Bronchial epithelial cell (primary cell): Measurements from ENCODE around the gene GPA33. TPM values are rescaled to one million over a fixed set of nuclear protein-coding genes. Genes with fewer than 3 reads are reported as not detected.

Source experiments
- DNase-seq: peaks from one replicate; pipeline ENCODE4 v3.0.0-alpha.2; 2010; ENCODE audit warnings: low read depth
- FAIRE-seq: peaks from 2 replicates; lab custom pipeline; 2011; peaks lifted over from hg19 to GRCh38; lab: Jason Lieb, UNC
- H3K27me3 ChIP-seq: 2 replicates; pipeline ENCODE4 v1.5.1; 2011; ENCODE audit warnings: low read length; ENCODE audit not compliant: control insufficient read depth, insufficient read depth
- H3K36me3 ChIP-seq: 2 replicates; pipeline ENCODE4 v1.5.1; 2011; ENCODE audit warnings: low read length; ENCODE audit not compliant: control insufficient read depth, insufficient read depth
- H3K4me3 ChIP-seq: 2 replicates; pipeline ENCODE4 v1.5.1; 2011; ENCODE audit warnings: mild to moderate bottlenecking, low read depth, low read length, control low read depth
- CTCF ChIP-seq: IDR thresholded peaks from 2 replicates; pipeline ENCODE4 v1.5.1; 2011; ENCODE audit warnings: mild to moderate bottlenecking, moderate library complexity, low read length, control low read depth, inconsistent platforms; ENCODE audit not compliant: insufficient read depth, severe bottlenecking
- total RNA-seq: library from RNA; depleted of rRNA; stranded (reverse); fragments of >200 nt; gene quantifications from 2 replicates; pipeline ENCODE4 v1.2.1, GENCODE V29; 2014

Gene GPA33
- total RNA-seq, 1 donor from 2014 or later = not detected

- H3K36me3 ChIP-seq = no peaks in the 10 kb centered on the region
- H3K4me3 ChIP-seq = no peak overlapping the region
- no peak for TF ChIP-seq CTCF
- no peak for DNase-seq
- FAIRE-seq = no peak
- peaks cover 2% of the 10 kb centered on the region for H3K27me3 ChIP-seq
Measured at GRCh38 chr1:167115655-167116054, 25.5 kb upstream of the GPA33 start.

- Histone ChIP-seq H3K27me3 (peaks cover 2% of the 10 kb centered on the region), H3K4me3 (no peak overlapping the region), H3K36me3 (no peaks in the 10 kb centered on the region)
- DNase-seq = no peak
- no peak for TF ChIP-seq CTCF
- no peak for FAIRE-seq
Measured at GRCh38 chr1:167114725-167115124, 24.5 kb upstream of the GPA33 start.

GRCh38 chr1:167111868-167112709 is 21.9 kb upstream of the GPA33 start:
- FAIRE-seq (no peak), DNase-seq (peak; percentile 62)
- no peak overlapping the region for H3K4me3 ChIP-seq
- peaks cover 2% of the 10 kb centered on the region for H3K27me3 ChIP-seq
- no peak for TF ChIP-seq CTCF
- no peaks in the 10 kb centered on the region for H3K36me3 ChIP-seq

GRCh38 chr1:167110586-167110985 is 20.4 kb upstream of the GPA33 start:
- TF ChIP-seq CTCF = no peak
- Histone ChIP-seq H3K4me3 (no peak overlapping the region), H3K36me3 (no peaks in the 10 kb centered on the region), H3K27me3 (peaks cover under 1% of the 10 kb centered on the region)
- no peak for FAIRE-seq
- no peak for DNase-seq

GRCh38 chr1:167109125-167109524 is 18.9 kb upstream of the GPA33 start:
- TF ChIP-seq CTCF = no peak
- Histone ChIP-seq H3K27me3 (no peaks in the 10 kb centered on the region), H3K36me3 (no peaks in the 10 kb centered on the region), H3K4me3 (no peak overlapping the region)
- FAIRE-seq = no peak
- no peak for DNase-seq

GRCh38 chr1:167107456-167107855 is 17.3 kb upstream of the GPA33 start:
- no peak for TF ChIP-seq CTCF
- DNase-seq (peak; percentile 74), FAIRE-seq (no peak)
- Histone ChIP-seq H3K4me3 (no peak overlapping the region), H3K27me3 (no peaks in the 10 kb centered on the region), H3K36me3 (no peaks in the 10 kb centered on the region)
